H1 (cell line): ENCODE data around the gene SECTM1. TPM values are rescaled to one million over a fixed set of nuclear protein-coding genes. Genes with fewer than 3 reads are reported as not detected.
"Not testable (repeated sequence)": the region's sequence is repeated elsewhere in the genome, so short reads cannot be mapped to it uniquely, and the experiment has no call there.

ENCODE experiments used
- CTCF ChIA-PET: fragments of 300-600 bp; sonication (Branson Sonifier 250); formaldehyde crosslinking; loops from one replicate; lab custom pipeline; 2021; ENCODE audit not compliant: partially characterized antibody; lab: Charles Lee
- POLR2A ChIA-PET: fragments of 300-600 bp; sonication (Branson Sonifier 250); formaldehyde crosslinking; loops from one replicate; lab custom pipeline; 2021; ENCODE audit warnings: inconsistent platforms; ENCODE audit not compliant: partially characterized antibody; lab: Charles Lee
- DNase-seq, 2 experiments: peaks; one replicate each; pipeline versions ENCODE4 v3.0.0 to v3.0.0-alpha.2; 2010 to 2022; ENCODE audit warnings: low spot score in 2 of 2, low read depth in 1 of 2, mixed read lengths in 1 of 2
- FAIRE-seq: peaks from 2 replicates; lab custom pipeline; 2011; peaks lifted over from hg19 to GRCh38; lab: Jason Lieb, UNC
- H2AFZ ChIP-seq: 2 replicates; pipeline ENCODE4 v1.8.1; 2012; ENCODE audit warnings: low read length, inconsistent platforms
- H2AK5ac ChIP-seq: 2 replicates; pipeline ENCODE4 v1.6.1; 2013; ENCODE audit warnings: low read depth, low read length
- H2BK120ac ChIP-seq: replicated peaks from 2 replicates; pipeline ENCODE3; 2013; ENCODE audit warnings: low read depth, low read length, inconsistent platforms
- H2BK12ac ChIP-seq: 2 replicates; pipeline ENCODE4 v1.6.1; 2013; ENCODE audit warnings: low read depth, low read length
- H2BK15ac ChIP-seq: 2 replicates; pipeline ENCODE4 v1.6.1; 2013; ENCODE audit warnings: low read length
- H2BK20ac ChIP-seq: 2 replicates; pipeline ENCODE4 v1.6.1; 2013; ENCODE audit warnings: low read length
- H2BK5ac ChIP-seq: 2 replicates; pipeline ENCODE4 v1.6.1; 2013; ENCODE audit warnings: low read depth, low read length
- H3K14ac ChIP-seq: 2 replicates; pipeline ENCODE4 v1.6.1; 2013; ENCODE audit warnings: inconsistent platforms; ENCODE audit not compliant: insufficient read length
- H3K18ac ChIP-seq: 2 replicates; pipeline ENCODE4 v1.6.1; 2013; ENCODE audit warnings: low read length; ENCODE audit errors: extremely low read depth
- H3K23ac ChIP-seq: 2 replicates; pipeline ENCODE4 v1.6.1; 2013; ENCODE audit warnings: inconsistent platforms; ENCODE audit not compliant: insufficient read length
- H3K23me2 ChIP-seq: 2 replicates; pipeline ENCODE4 v1.6.1; 2013; ENCODE audit warnings: low read depth, low read length
- H3K27ac ChIP-seq: 2 replicates; pipeline ENCODE4 v1.6.1; 2011; ENCODE audit warnings: low read depth, low read length, inconsistent platforms
- H3K27me3 ChIP-seq, 4 experiments: replicated peaks in 1 of 4; 1 replicate in 1 of 4; 2 replicates in 3 of 4; pipeline versions ENCODE4 v1.6.1 to v1.8.1; 2011 to 2013; ENCODE audit warnings: low read length in 3 of 4, mild to moderate bottlenecking in 3 of 4, inconsistent platforms in 2 of 4, mixed read lengths in 2 of 4, moderate library complexity in 1 of 4; ENCODE audit not compliant: control insufficient read depth in 3 of 4, insufficient read depth in 3 of 4; ENCODE audit errors: extremely low read depth in 1 of 4
- H3K36me3 ChIP-seq, 4 experiments: 2 replicates each; pipeline versions ENCODE4 v1.6.1 to v1.8.1; 2011 to 2013; ENCODE audit warnings: mild to moderate bottlenecking in 4 of 4, low read length in 3 of 4, moderate library complexity in 2 of 4, control low read depth in 1 of 4, inconsistent platforms in 1 of 4; ENCODE audit not compliant: insufficient read depth in 4 of 4, control insufficient read depth in 2 of 4
- H3K4ac ChIP-seq: replicated peaks from 2 replicates; pipeline ENCODE3; 2013; ENCODE audit warnings: low read length, low read depth, mixed read lengths, inconsistent platforms; ENCODE audit not compliant: insufficient read length
- H3K4me1 ChIP-seq, 4 experiments: replicated peaks in 1 of 4; 1 replicate in 1 of 4; 2 replicates in 3 of 4; pipeline versions ENCODE4 v1.6.1 to v1.8.1; 2011 to 2013; ENCODE audit warnings: low read length in 3 of 4, inconsistent platforms in 2 of 4, mixed read lengths in 1 of 4; ENCODE audit not compliant: insufficient read depth in 4 of 4, control insufficient read depth in 3 of 4
- H3K4me2 ChIP-seq, 2 experiments: 2 replicates each; pipeline versions ENCODE4 v1.6.1 to v1.8.1; 2011 to 2013; ENCODE audit warnings: low read depth in 2 of 2, low read length in 2 of 2, control low read depth in 1 of 2, inconsistent platforms in 1 of 2, mild to moderate bottlenecking in 1 of 2; ENCODE audit not compliant: insufficient read depth in 1 of 2
- H3K4me3 ChIP-seq, 4 experiments: fragments of 200-600, 300-600 bp in 1 of 4; sonication (generic), shearing (Covaris generic), sonication (Bioruptor Twin) in 1 of 4; 2 replicates each; pipeline versions ENCODE4 v1.5.1 to v1.8.1; 2011 to 2016; ENCODE audit warnings: low read length in 4 of 4, low read depth in 3 of 4, control low read depth in 2 of 4, inconsistent platforms in 2 of 4, mild to moderate bottlenecking in 2 of 4, mixed read lengths in 1 of 4, moderate library complexity in 1 of 4; ENCODE audit not compliant: insufficient read depth in 2 of 4; ENCODE audit errors: extremely low read depth in 1 of 4
- H3K56ac ChIP-seq: replicated peaks from 2 replicates; pipeline ENCODE3; 2013; ENCODE audit warnings: low read depth, mild to moderate bottlenecking, mixed read lengths, low read length, inconsistent platforms; ENCODE audit not compliant: insufficient read length
- H3K79me1 ChIP-seq: 2 replicates; pipeline ENCODE4 v1.6.1; 2013; ENCODE audit warnings: low read depth, low read length, control low read depth
- H3K79me2 ChIP-seq, 2 experiments: 2 replicates each; pipeline versions ENCODE4 v1.6.1 to v1.8.1; 2012 to 2013; ENCODE audit warnings: low read length in 2 of 2, mild to moderate bottlenecking in 2 of 2, inconsistent platforms in 1 of 2; ENCODE audit not compliant: insufficient read depth in 2 of 2, control insufficient read depth in 1 of 2
- H3K9ac ChIP-seq, 4 experiments: replicated peaks in 1 of 4; 1 replicate in 1 of 4; 2 replicates in 3 of 4; pipeline versions ENCODE4 v1.6.1 to v1.8.1; 2011 to 2013; ENCODE audit warnings: low read depth in 3 of 4, low read length in 3 of 4, control low read depth in 2 of 4, mild to moderate bottlenecking in 2 of 4, moderate library complexity in 2 of 4, inconsistent platforms in 1 of 4; ENCODE audit errors: extremely low read depth in 1 of 4
- H3K9me3 ChIP-seq, 2 experiments: 2 replicates each; pipeline versions ENCODE4 v1.6.1 to v1.8.1; 2012 to 2013; ENCODE audit warnings: mild to moderate bottlenecking in 2 of 2, moderate library complexity in 2 of 2, control low read depth in 1 of 2, inconsistent platforms in 1 of 2, low read depth in 1 of 2, low read length in 1 of 2, mixed read lengths in 1 of 2; ENCODE audit not compliant: insufficient read depth in 2 of 2
- H4K20me1 ChIP-seq, 2 experiments: replicated peaks in 1 of 2; 2 replicates each; pipeline versions ENCODE3 to v1.8.1; 2011 to 2013; ENCODE audit warnings: inconsistent platforms in 2 of 2, low read length in 2 of 2, mild to moderate bottlenecking in 1 of 2; ENCODE audit not compliant: insufficient read depth in 2 of 2, control insufficient read depth in 1 of 2
- H4K5ac ChIP-seq: 2 replicates; pipeline ENCODE4 v1.6.1; 2013; ENCODE audit warnings: low read length, low read depth, mixed read lengths, inconsistent platforms; ENCODE audit not compliant: insufficient read length
- H4K8ac ChIP-seq: 2 replicates; pipeline ENCODE4 v1.8.0; 2013; ENCODE audit warnings: mild to moderate bottlenecking, moderate library complexity, low read length, inconsistent platforms; ENCODE audit not compliant: insufficient read depth; ENCODE audit errors: extremely low read depth
- H4K91ac ChIP-seq: replicated peaks from 2 replicates; pipeline ENCODE3; 2013; ENCODE audit warnings: low read length, mixed read lengths, inconsistent platforms; ENCODE audit not compliant: insufficient read length
- WGBS, 2 experiments: shearing (Covaris generic) in 1 of 2; methylation state at CpG; one replicate each; pipeline versions ENCODE4 v1.1.6 to v1.1.7; 2013 to 2015; ENCODE audit warnings: low lambda C conversion rate in 2 of 2, mixed read lengths in 2 of 2, inconsistent platforms in 1 of 2, low coverage in 1 of 2, missing lambda C conversion rate in 1 of 2; ENCODE audit not compliant: insufficient replicate concordance in 2 of 2, insufficient coverage in 1 of 2, insufficient read length in 1 of 2; ENCODE audit errors: extremely low coverage in 1 of 2, missing lambda C conversion rate in 1 of 2; 5-methylcytosine and 5-hydroxymethylcytosine counted together
- polyA plus RNA-seq, 7 experiments: library from polyadenylated mRNA; depleted of rRNA in 3 of 7; stranded (reverse) in 5 of 7; unstranded in 2 of 7; fragments of >200 nt in 5 of 7; fragments of 200-250 nt in 2 of 7; gene quantifications; 1 replicate in 5 of 7; 2 replicates in 1 of 7; 4 replicates in 1 of 7; pipeline versions ENCODE4 v1.2.1 to v1.2.3, GENCODE V29; 2011 to 2013; ENCODE audit warnings: missing spikeins in 2 of 7, mixed read lengths in 2 of 7
- total RNA-seq: library from RNA; stranded (reverse); fragmentation: NEBNext Ultra II Directional; extraction: Animal tissue kit (Norgen Biotek cat#: 25700); gene quantifications from 2 replicates; pipeline ENCODE4 v1.2.1, GENCODE V29; 2021

Gene SECTM1
- total and polyA plus RNA-seq, 2 of the 8 experiments (the other 6 are each of a cell fraction or from before 2014, with no cell fraction given) = 0.20 to 0.65 TPM

DNA sequence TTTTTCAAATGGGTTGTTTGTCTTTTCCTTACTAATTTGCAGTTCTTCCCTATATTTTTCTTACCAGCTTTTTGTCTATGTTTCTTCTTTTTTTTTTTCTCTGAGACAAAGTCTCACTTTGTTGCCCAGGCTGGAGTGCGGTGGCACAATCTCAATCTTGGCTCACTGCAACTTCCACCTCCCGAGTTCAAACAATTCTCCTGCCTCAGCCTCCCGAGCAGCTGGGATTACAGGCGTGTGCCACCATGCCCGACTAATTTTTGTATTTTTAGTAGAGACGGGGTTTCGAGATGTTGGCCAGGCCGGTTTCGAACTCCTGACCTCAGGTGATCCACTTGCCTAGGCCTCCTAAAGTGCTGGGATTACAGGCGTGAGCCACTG, 39.5 kb upstream of the SECTM1 start:
- H3K56ac ChIP-seq, H3K4ac ChIP-seq, H3K36me3 ChIP-seq, H2BK20ac ChIP-seq, H4K5ac ChIP-seq, H2BK12ac ChIP-seq, H3K23me2 ChIP-seq, H2BK15ac ChIP-seq, H4K91ac ChIP-seq, H2AK5ac ChIP-seq, H3K23ac ChIP-seq, H3K9me3 ChIP-seq, H3K79me1 ChIP-seq, H2AFZ ChIP-seq, H2BK5ac ChIP-seq, H3K4me3 ChIP-seq, H3K79me2 ChIP-seq, H4K20me1 ChIP-seq, H2BK120ac ChIP-seq, H3K4me1 ChIP-seq, H3K4me2 ChIP-seq, H3K9ac ChIP-seq, POLR2A ChIA-PET, DNase-seq, H4K8ac ChIP-seq, H3K18ac ChIP-seq, H3K27ac ChIP-seq, FAIRE-seq, H3K14ac ChIP-seq: not testable (repeated sequence)
- WGBS, 2 experiments = 89% methylated on average over 10 of the region's 10 CpGs; no CpG with 5 or more reads in 1 of the 2 experiments
- H3K27me3 ChIP-seq = peaks cover 29 to 65% (median 53%) of the 10 kb centered on the region in 4 experiments
- CTCF ChIA-PET = interaction anchor here (2.5 kb wide), 1 partner anchor 12 kb away, joined by 6 read pairs; no protein-coding TSS in a partner anchor
